Right lobe of liver (tissue), 6 donors: ENCODE results near the gene WWC1. TPM values are rescaled to one million over a fixed set of nuclear protein-coding genes. Genes with fewer than 3 reads are reported as not detected.

Experiments used
- ATAC-seq, 4 donors: fragments of 200-7000 bp; cut with Tn5 transposase; one replicate each; pipeline ENCODE4 v1.9.1; 2020; ENCODE audit warnings: mild to moderate bottlenecking in 4 of 4, moderate library complexity in 4 of 4
- DNase-seq, 3 donors: peaks; one replicate each; pipeline ENCODE4 v3.0.0-alpha.2; 2020
- H3K27ac ChIP-seq, 3 donors: fragments of 200-600 bp; one replicate each; pipeline ENCODE4 v1.8.0; 2022
- H3K27me3 ChIP-seq, 2 donors: fragments of 200-600 bp; one replicate each; pipeline ENCODE4 v1.8.0; 2022
- H3K36me3 ChIP-seq, 4 donors: fragments of 200-600 bp; sonication (generic) in 1 of 4; one replicate each; pipeline versions ENCODE4 v1.5.1 to v1.8.0; 2017 to 2022; ENCODE audit warnings: control low read depth in 1 of 4
- H3K4me1 ChIP-seq, 4 donors: fragments of 200-600 bp; sonication (generic) in 1 of 4; one replicate each; pipeline versions ENCODE4 v1.5.1 to v1.8.0; 2017 to 2022; ENCODE audit warnings: control low read depth in 1 of 4
- H3K4me3 ChIP-seq, 3 donors: fragments of 200-600 bp; one replicate each; pipeline ENCODE4 v1.8.0; 2022
- H3K9me3 ChIP-seq, 4 donors: fragments of 200-600 bp; sonication (generic) in 1 of 4; one replicate each; pipeline versions ENCODE4 v1.5.1 to v1.8.0; 2017 to 2022; ENCODE audit warnings: control low read depth in 1 of 4
- CTCF ChIP-seq, 4 donors: fragments of 200-600 bp in 3 of 4; fragments of 450-650 bp in 1 of 4; IDR thresholded peaks; one replicate each; pipeline versions ENCODE4 v1.5.1 to v1.8.0; 2016 to 2022; ENCODE audit warnings: antibody characterized with exemption in 4 of 4, mild to moderate bottlenecking in 2 of 4
- POLR2A ChIP-seq: fragments of 450-650 bp; IDR thresholded peaks from one replicate; pipeline ENCODE4 v1.6.1; 2017; ENCODE audit warnings: antibody characterized with exemption, mild to moderate bottlenecking
- WGBS: methylation state at CpG from one replicate; pipeline ENCODE4 v1.1.6; 2018; ENCODE audit warnings: low coverage, low lambda C conversion rate; ENCODE audit not compliant: insufficient coverage; ENCODE audit errors: missing lambda C conversion rate; 5-methylcytosine and 5-hydroxymethylcytosine counted together
- intact Hi-C, 2 donors: fragments of 100-400 bp; cut with DNase I; formaldehyde crosslinking; loops; one replicate each; pipeline versions ENCODE4 v1.11.2 to v1.14.1; 2022
- total RNA-seq, 6 experiments: library from RNA; depleted of rRNA in 2 of 6; stranded (reverse); fragments of >200 nt in 2 of 6; fragmentation: NEBNext Ultra II Directional in 3 of 6; extraction: Animal tissue kit (Norgen Biotek cat#: 25700) in 3 of 6; gene quantifications; one replicate each; pipeline versions ENCODE4 v1.1.0 to v1.2.4, GENCODE V29; 2016 to 2023
- donor health status: DM: no; HTN: yes; CAD: no.
- donor health status: DM: no; HTN: no; CAD: no.
- donor health status: DM: no; HTN: no; CAD: no.
- donor health status: DM: no; HTN: yes; CAD: no.
- donor health status: DM: no; HTN: yes; CAD: no.

WWC1 gene
- total RNA-seq, 6 experiments from 2014 or later, result 9.6 to 74.4 (median 23.5) TPM

GRCh38 chr5:168292786-168293696, 1.6 kb downstream of the WWC1 start:
- H3K27me3 ChIP-seq, result no peaks in the 10 kb centered on the region
- intact Hi-C loops, result no loop called here
- H3K4me3 ChIP-seq, result peak overlapping the region; percentile 61 to 76 (median 75)
- H3K4me1 ChIP-seq, result peaks cover 0 to 33% (median 13%) of the 10 kb centered on the region in 4 donors
- ATAC-seq, result no peak
- peak overlapping the region in 2 of 3 donors; percentile 23 to 80 for H3K27ac ChIP-seq
- no peaks in the 10 kb centered on the region for H3K9me3 ChIP-seq
- WGBS, result 42% methylated on average over 11 of the region's 18 CpGs
- DNase-seq, result no peak
- H3K36me3 ChIP-seq, result no peaks in the 10 kb centered on the region
- TF ChIP-seq POLR2A, result no peak
- no peak for TF ChIP-seq CTCF (IDR thresholded peaks at IDR 0.05)

GRCh38 chr5:168295574-168296201, 4.2 kb downstream of the WWC1 start:
- TF ChIP-seq CTCF (IDR thresholded peaks at IDR 0.05) (peak; percentile 17 to 51 (median 28)), POLR2A (no peak)
- ATAC-seq, result peak in 3 of 4 donors; percentile 9 to 15 (median 14)
- H3K9me3 ChIP-seq, result no peaks in the 10 kb centered on the region
- H3K4me1 ChIP-seq, result peaks cover 0 to 22% (median 13%) of the 10 kb centered on the region in 4 donors
- intact Hi-C loops, result no loop called here
- no peaks in the 10 kb centered on the region for H3K36me3 ChIP-seq
- H3K27me3 ChIP-seq, result no peaks in the 10 kb centered on the region
- H3K4me3 ChIP-seq, result no peak overlapping the region
- no peak for DNase-seq
- WGBS, result 56% methylated on average over 6 of the region's 12 CpGs
- peak overlapping the region in 1 of 3 donors; percentile 18 for H3K27ac ChIP-seq

- Histone ChIP-seq H3K9me3 (no peaks in the 10 kb centered on the region), H3K4me1 (peaks cover 0 to 22% (median 13%) of the 10 kb centered on the region in 4 donors), H3K27ac (no peak overlapping the region), H3K27me3 (no peaks in the 10 kb centered on the region), H3K4me3 (no peak overlapping the region), H3K36me3 (no peaks in the 10 kb centered on the region)
- intact Hi-C loops, result no loop called here
- DNase-seq, result no peak
- 92% methylated on average over 2 of the region's 2 CpGs for WGBS
- no peak for ATAC-seq
- TF ChIP-seq POLR2A (no peak), CTCF (IDR thresholded peaks at IDR 0.05) (no peak)
Measured at GRCh38 chr5:168296682-168297081, 5.2 kb downstream of the WWC1 start.

GRCh38 chr5:168298949-168299348, 7.5 kb downstream of the WWC1 start:
- TF ChIP-seq POLR2A, result no peak
- no peak for TF ChIP-seq CTCF (IDR thresholded peaks at IDR 0.05)
- Histone ChIP-seq H3K4me3 (no peak overlapping the region), H3K4me1 (peaks cover 0 to 10% (median 6%) of the 10 kb centered on the region in 4 donors), H3K36me3 (no peaks in the 10 kb centered on the region), H3K27ac (no peak overlapping the region), H3K27me3 (no peaks in the 10 kb centered on the region), H3K9me3 (no peaks in the 10 kb centered on the region)
- no peak for DNase-seq
- intact Hi-C loops, result no loop called here
- no peak for ATAC-seq
- WGBS, result no CpG with 5 or more reads among the region's 7 CpGs
